PC-3 (cell line): ENCODE data around the gene BPIFB3. TPM values are rescaled to one million over a fixed set of nuclear protein-coding genes. Genes with fewer than 3 reads are reported as not detected.

ENCODE experiments used
- ATAC-seq: fragments of 200-7000 bp; cut with Tn5 transposase; 2 replicates; pipeline ENCODE4 v1.9.1; 2020; ENCODE audit warnings: mild to moderate bottlenecking, moderate library complexity
- Bru-seq: library from RNA; stranded (reverse); fragments of 400-500 nt; gene quantifications from one replicate; lab custom pipeline; 2021; lab: Mats Ljungman, UMichigan
- BruChase-seq, 2 experiments: library from RNA; stranded (reverse); fragments of 400-500 nt; gene quantifications; one replicate each; lab custom pipeline; 2021; lab: Mats Ljungman, UMichigan
- BruUV-seq: library from RNA; stranded (reverse); fragments of 400-500 nt; replicated peaks from 2 replicates; lab custom pipeline; 2021; lab: Mats Ljungman, UMichigan
- CTCF ChIA-PET: fragments of 300-600 bp; sonication (Branson Sonifier 250); formaldehyde crosslinking; loops from one replicate; lab custom pipeline; 2022; ENCODE audit warnings: antibody characterized with exemption; lab: Charles Lee
- POLR2A ChIA-PET: fragments of 300-600 bp; sonication (Branson Sonifier 250); formaldehyde crosslinking; loops from one replicate; lab custom pipeline; 2022; ENCODE audit warnings: antibody characterized with exemption; ENCODE audit not compliant: unreplicated experiment; lab: Charles Lee
- DNase-seq: peaks from one replicate; pipeline ENCODE4 v3.0.0-alpha.2; 2015
- H2AFZ ChIP-seq: fragments of 300-600 bp; sonication (generic); 2 replicates; pipeline ENCODE4 v1.6.0; 2016; ENCODE audit warnings: antibody characterized with exemption, low read length
- H3F3A ChIP-seq: fragments of 300-600 bp; sonication (generic); one replicate; pipeline ENCODE4 v1.6.0; 2017; ENCODE audit warnings: antibody characterized with exemption, low read length, control low read depth, mild to moderate bottlenecking; ENCODE audit not compliant: unreplicated experiment
- H3K27ac ChIP-seq: fragments of 300-600 bp; sonication (generic); 2 replicates; pipeline ENCODE4 v1.5.1; 2016; ENCODE audit warnings: mild to moderate bottlenecking, low read length
- H3K27me3 ChIP-seq: fragments of 300-600 bp; sonication (generic); 2 replicates; pipeline ENCODE4 v1.6.1; 2016; ENCODE audit warnings: low read length, mixed read lengths
- H3K36me3 ChIP-seq: fragments of 300-600 bp; sonication (generic); 2 replicates; pipeline ENCODE4 v1.6.1; 2016; ENCODE audit warnings: low read depth, mixed run types, low read length, mixed read lengths
- H3K4me1 ChIP-seq: fragments of 300-600 bp; sonication (generic); 2 replicates; pipeline ENCODE4 v1.5.1; 2016; ENCODE audit warnings: low read length; ENCODE audit not compliant: insufficient read depth
- H3K4me2 ChIP-seq: fragments of 300-600 bp; sonication (generic); 2 replicates; pipeline ENCODE4 v1.6.0; 2016; ENCODE audit warnings: low read length
- H3K4me3 ChIP-seq: fragments of 300-600 bp; sonication (generic); 2 replicates; pipeline ENCODE4 v1.5.1; 2016; ENCODE audit warnings: mild to moderate bottlenecking, low read length, mixed read lengths
- H3K79me2 ChIP-seq: fragments of 300-600 bp; sonication (generic); 2 replicates; pipeline ENCODE4 v1.6.1; 2017; ENCODE audit warnings: low read length, mixed read lengths
- H3K9ac ChIP-seq: fragments of 300-600 bp; sonication (generic); 2 replicates; pipeline ENCODE4 v1.6.0; 2016; ENCODE audit warnings: mild to moderate bottlenecking, low read length
- H3K9me2 ChIP-seq: fragments of 300-600 bp; sonication (generic); replicated peaks from 2 replicates; pipeline ENCODE4 v1.6.1; 2016; ENCODE audit warnings: mixed run types, low read length, mixed read lengths
- H3K9me3 ChIP-seq: fragments of 300-600 bp; sonication (generic); 2 replicates; pipeline ENCODE4 v1.6.1; 2016; ENCODE audit warnings: low read length, mixed read lengths
- H4K20me1 ChIP-seq: fragments of 300-600 bp; sonication (generic); 2 replicates; pipeline ENCODE4 v1.6.1; 2016; ENCODE audit warnings: low read length, mixed read lengths
- EZH2 ChIP-seq: fragments of 300-600 bp; sonication (generic); IDR thresholded peaks from one replicate; pipeline ENCODE4 v1.6.1; 2017; ENCODE audit warnings: antibody characterized with exemption, mild to moderate bottlenecking, low read length; ENCODE audit not compliant: unreplicated experiment
- EZH2phosphoT487 ChIP-seq: fragments of 300-600 bp; sonication (generic); IDR thresholded peaks from 2 replicates; pipeline ENCODE4 v1.6.1; 2018; ENCODE audit warnings: mild to moderate bottlenecking, antibody characterized with exemption, low read length, borderline replicate concordance
- intact Hi-C: fragments of 100-400 bp; cut with micrococcal nuclease; formaldehyde crosslinking; loops from 2 replicates; pipeline ENCODE4 v1.9.0; 2023
- long read RNA-seq: library from polyadenylated mRNA; unstranded; transcript quantifications from one replicate; pipeline ENCODE4 v2.0.0, GENCODE V29; 2021; ENCODE audit not compliant: unreplicated experiment
- total RNA-seq: library from RNA; depleted of rRNA; stranded (reverse); fragments of >200 nt; gene quantifications from 2 replicates; pipeline ENCODE4 v1.2.3, GENCODE V29; 2014; rRNA removed
- TF ChIP-seq, protein P1 (sequence below): fragments of 300-600 bp; sonication (generic); conservative IDR thresholded peaks from 2 replicates; pipeline ENCODE4 v1.5.1; 2017; ENCODE audit warnings: antibody characterized with exemption, low read depth, mild to moderate bottlenecking, low read length

Gene BPIFB3, protein sequence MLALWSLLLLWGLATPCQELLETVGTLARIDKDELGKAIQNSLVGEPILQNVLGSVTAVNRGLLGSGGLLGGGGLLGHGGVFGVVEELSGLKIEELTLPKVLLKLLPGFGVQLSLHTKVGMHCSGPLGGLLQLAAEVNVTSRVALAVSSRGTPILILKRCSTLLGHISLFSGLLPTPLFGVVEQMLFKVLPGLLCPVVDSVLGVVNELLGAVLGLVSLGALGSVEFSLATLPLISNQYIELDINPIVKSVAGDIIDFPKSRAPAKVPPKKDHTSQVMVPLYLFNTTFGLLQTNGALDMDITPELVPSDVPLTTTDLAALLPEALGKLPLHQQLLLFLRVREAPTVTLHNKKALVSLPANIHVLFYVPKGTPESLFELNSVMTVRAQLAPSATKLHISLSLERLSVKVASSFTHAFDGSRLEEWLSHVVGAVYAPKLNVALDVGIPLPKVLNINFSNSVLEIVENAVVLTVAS
- total RNA-seq: not detected in 2 replicates
- Bru-seq, nascent RNA: not detected
- BruChase-seq, experiment 1, labeled RNA remaining after a 6-hour chase: not detected
- not detected for BruChase-seq, experiment 2, labeled RNA remaining after a 2-hour chase
- long read RNA-seq: 0 reads

DNA sequence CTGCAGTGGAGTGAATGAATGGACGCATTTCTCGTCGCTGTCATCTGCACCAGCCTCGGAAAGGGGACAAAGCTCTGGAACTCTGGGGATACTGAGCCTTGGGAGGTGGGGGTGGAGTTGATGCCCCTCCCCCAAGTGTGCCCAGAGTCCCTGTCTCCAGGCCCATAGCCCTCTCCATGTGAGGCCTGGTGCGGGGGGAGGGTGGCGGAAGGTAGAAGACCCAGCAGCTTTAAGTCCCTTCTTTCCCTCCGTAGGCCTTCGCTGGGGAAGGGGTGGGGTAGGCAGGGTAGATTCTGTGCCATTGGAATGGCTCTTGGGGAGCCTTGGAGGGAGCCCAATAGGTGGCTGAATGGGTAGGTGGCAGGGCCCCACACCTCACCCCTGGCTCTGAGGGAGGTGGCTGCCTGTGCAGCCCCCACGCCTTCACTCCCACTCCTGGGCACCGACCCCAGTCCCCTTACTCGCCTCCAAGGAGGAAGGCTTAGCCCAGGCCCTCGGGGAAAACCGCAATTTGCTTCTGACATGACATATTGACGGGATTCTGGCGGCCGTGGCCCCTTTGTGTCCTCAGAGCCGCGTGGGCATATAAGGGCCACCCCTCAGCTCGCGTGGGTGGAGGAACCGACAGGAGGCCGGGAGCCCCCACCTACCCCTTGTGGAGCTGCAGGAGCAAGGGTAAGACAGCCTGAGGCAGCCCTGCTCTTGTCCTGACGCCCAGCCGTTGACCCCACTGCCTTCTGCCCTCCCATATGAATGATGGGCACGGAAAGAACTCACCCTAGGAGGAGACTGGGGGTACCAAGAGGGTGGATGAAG lies at the start of gene BPIFB3:
Gene BPIFB3, plus strand, starts transcription at position 613 of the 816 bp plus-strand sequence. CDS start 1,533 bp downstream, outside the sequence.
- H3K4me2 ChIP-seq: no peak within 1 kb of the TSS
- H3K79me2 ChIP-seq: no peaks in the 10 kb centered on the region
- H3K9ac ChIP-seq: no peak within 1 kb of the TSS
- no peak within 1 kb of the TSS for H3K27ac ChIP-seq
- no peaks in the 10 kb centered on the region for H3F3A ChIP-seq
- H4K20me1 ChIP-seq: no peaks in the 10 kb centered on the region
- intact Hi-C loops: no loop called here
- H3K4me1 ChIP-seq: no peaks in the 10 kb centered on the region
- ChIA-PET POLR2A (no interaction called here), CTCF (no interaction called here)
- H3K9me2 ChIP-seq: no peaks in the 10 kb centered on the region
- no peaks in the 10 kb centered on the region for H3K36me3 ChIP-seq
- TF ChIP-seq EZH2phosphoT487: no peak
- H3K9me3 ChIP-seq: no peaks in the 10 kb centered on the region
- no TSS peak for BruUV-seq
- H3K4me3 ChIP-seq: no peak within 1 kb of the TSS
- no peak for ATAC-seq
- H2AFZ ChIP-seq: no peak within 1 kb of the TSS
- peaks cover 37% of the 10 kb centered on the region for H3K27me3 ChIP-seq
- DNase-seq: no peak

DNA sequence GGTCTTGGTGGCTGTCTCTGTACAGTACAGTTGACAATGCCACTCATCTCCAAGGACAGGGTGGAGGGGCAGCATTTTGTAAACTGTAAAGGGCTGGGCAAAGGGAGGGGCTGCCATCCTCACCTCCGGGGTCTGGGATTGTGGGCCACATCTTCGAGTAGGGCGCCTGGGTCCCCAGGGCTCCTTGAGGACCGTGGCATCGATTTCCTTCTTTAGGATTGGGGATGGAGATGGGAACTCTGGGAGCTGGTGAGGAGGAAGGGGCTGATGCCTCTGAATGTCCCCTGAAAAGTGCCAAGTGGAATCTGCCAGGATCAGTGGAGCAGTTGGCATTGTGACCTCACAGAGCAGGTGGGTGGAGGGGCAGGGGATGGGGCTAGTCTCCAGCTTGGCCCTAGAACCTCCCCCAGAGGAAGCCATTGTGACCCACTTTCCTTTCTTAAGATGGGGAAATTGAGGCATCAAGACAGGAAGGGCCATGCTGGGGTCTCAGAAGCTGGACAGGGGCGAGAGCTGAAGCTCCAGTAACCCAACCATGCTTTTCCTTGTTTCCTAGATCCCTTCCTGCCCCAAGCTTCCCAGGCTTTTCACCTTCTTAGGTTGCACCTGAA lies 49.5 kb upstream of the BPIFB3 start, which contains the start of gene SUN5:
Gene SUN5, minus strand, starts transcription at position 293 of the 611 bp plus-strand sequence. Its CDS starts 93 bp downstream, at position 200.
- POLR2A ChIA-PET: interaction anchor here (0.6 kb wide), 1 partner anchor 23 kb away, joined by 3 read pairs; no protein-coding TSS in a partner anchor
- intact Hi-C loops: no loop called here
- Histone ChIP-seq H2AFZ (no peak within 1 kb of the TSS), H3K4me2 (no peak within 1 kb of the TSS), H3K36me3 (no peaks in the 10 kb centered on the region), H3K4me3 (no peak within 1 kb of the TSS), H4K20me1 (no peaks in the 10 kb centered on the region), H3K9ac (no peak within 1 kb of the TSS), H3K9me3 (no peaks in the 10 kb centered on the region), H3K4me1 (no peaks in the 10 kb centered on the region), H3K79me2 (no peaks in the 10 kb centered on the region), H3F3A (no peaks in the 10 kb centered on the region), H3K27me3 (no peaks in the 10 kb centered on the region), H3K9me2 (no peaks in the 10 kb centered on the region), H3K27ac (no peak within 1 kb of the TSS)
- ATAC-seq (no peak), DNase-seq (no peak)
- TF ChIP-seq, protein P1, sequence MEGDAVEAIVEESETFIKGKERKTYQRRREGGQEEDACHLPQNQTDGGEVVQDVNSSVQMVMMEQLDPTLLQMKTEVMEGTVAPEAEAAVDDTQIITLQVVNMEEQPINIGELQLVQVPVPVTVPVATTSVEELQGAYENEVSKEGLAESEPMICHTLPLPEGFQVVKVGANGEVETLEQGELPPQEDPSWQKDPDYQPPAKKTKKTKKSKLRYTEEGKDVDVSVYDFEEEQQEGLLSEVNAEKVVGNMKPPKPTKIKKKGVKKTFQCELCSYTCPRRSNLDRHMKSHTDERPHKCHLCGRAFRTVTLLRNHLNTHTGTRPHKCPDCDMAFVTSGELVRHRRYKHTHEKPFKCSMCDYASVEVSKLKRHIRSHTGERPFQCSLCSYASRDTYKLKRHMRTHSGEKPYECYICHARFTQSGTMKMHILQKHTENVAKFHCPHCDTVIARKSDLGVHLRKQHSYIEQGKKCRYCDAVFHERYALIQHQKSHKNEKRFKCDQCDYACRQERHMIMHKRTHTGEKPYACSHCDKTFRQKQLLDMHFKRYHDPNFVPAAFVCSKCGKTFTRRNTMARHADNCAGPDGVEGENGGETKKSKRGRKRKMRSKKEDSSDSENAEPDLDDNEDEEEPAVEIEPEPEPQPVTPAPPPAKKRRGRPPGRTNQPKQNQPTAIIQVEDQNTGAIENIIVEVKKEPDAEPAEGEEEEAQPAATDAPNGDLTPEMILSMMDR: no peak
- TF ChIP-seq EZH2 (no peak), EZH2phosphoT487 (no peak)
- BruUV-seq: no TSS peak
- CTCF ChIA-PET: interaction anchor here (0.6 kb wide), 1 partner anchor 47 kb away, joined by 3 read pairs; no protein-coding TSS in a partner anchor
